Stimulated activated effector memory CD8-positive, alpha-beta T cell treated with anti-CD3 and anti-CD28 coated beads, Interleukin-12 subunit alpha, Interleukin-12 subunit beta, amount 100 ng/mL, for 72 hours (primary cell): ENCODE data around the gene FHOD1.

Source experiments
- ATAC-seq: fragments of 150-1000 bp; cut with Tn5 transposase; 2 replicates; pipeline ENCODE4 v1.10.0; 2021
- DNase-seq, 2 donors: peaks; one replicate each; pipeline ENCODE4 v3.0.0; 2021 to 2022; ENCODE audit warnings: low spot score in 2 of 2
- H3K27ac Mint-ChIP-seq: one replicate; pipeline ENCODE4 v1.8.0; 2022; ENCODE audit warnings: mild to moderate bottlenecking, mixed read lengths
- H3K36me3 Mint-ChIP-seq: one replicate; pipeline ENCODE4 v1.8.0; 2022; ENCODE audit warnings: mild to moderate bottlenecking, mixed read lengths
- H3K4me1 Mint-ChIP-seq: one replicate; pipeline ENCODE4 v1.8.0; 2022; ENCODE audit warnings: mixed read lengths
- H3K4me3 Mint-ChIP-seq: one replicate; pipeline ENCODE4 v1.8.0; 2022; ENCODE audit warnings: mild to moderate bottlenecking, mixed read lengths
- H3K9me3 Mint-ChIP-seq: one replicate; pipeline ENCODE4 v1.8.0; 2022; ENCODE audit warnings: mixed read lengths

Gene FHOD1

GRCh38 chr16:67235816-67236562 is 11.3 kb downstream of the FHOD1 start:
- DNase-seq (no peak), ATAC-seq (peak; percentile 63)
- Mint-ChIP-seq H3K9me3 (no peaks in the 10 kb centered on the region), H3K36me3 (peaks cover 98% of the 10 kb centered on the region), H3K4me3 (peak overlapping the region; percentile 51), H3K27ac (peak overlapping the region; percentile 83), H3K4me1 (peaks cover 29% of the 10 kb centered on the region)

GRCh38 chr16:67234180-67234597 is 13.1 kb downstream of the FHOD1 start:
- Mint-ChIP-seq H3K4me3 (no peak overlapping the region), H3K36me3 (peaks cover 100% of the 10 kb centered on the region), H3K27ac (no peak overlapping the region), H3K9me3 (no peaks in the 10 kb centered on the region), H3K4me1 (peaks cover 26% of the 10 kb centered on the region)
- no peak for DNase-seq
- no peak for ATAC-seq

GRCh38 chr16:67233596-67233995 is 13.7 kb downstream of the FHOD1 start:
- Mint-ChIP-seq H3K4me3 (no peak overlapping the region), H3K9me3 (no peaks in the 10 kb centered on the region), H3K27ac (peak overlapping the region; percentile 60), H3K36me3 (peaks cover 100% of the 10 kb centered on the region), H3K4me1 (peaks cover 31% of the 10 kb centered on the region)
- DNase-seq: no peak
- ATAC-seq: no peak

DNA sequence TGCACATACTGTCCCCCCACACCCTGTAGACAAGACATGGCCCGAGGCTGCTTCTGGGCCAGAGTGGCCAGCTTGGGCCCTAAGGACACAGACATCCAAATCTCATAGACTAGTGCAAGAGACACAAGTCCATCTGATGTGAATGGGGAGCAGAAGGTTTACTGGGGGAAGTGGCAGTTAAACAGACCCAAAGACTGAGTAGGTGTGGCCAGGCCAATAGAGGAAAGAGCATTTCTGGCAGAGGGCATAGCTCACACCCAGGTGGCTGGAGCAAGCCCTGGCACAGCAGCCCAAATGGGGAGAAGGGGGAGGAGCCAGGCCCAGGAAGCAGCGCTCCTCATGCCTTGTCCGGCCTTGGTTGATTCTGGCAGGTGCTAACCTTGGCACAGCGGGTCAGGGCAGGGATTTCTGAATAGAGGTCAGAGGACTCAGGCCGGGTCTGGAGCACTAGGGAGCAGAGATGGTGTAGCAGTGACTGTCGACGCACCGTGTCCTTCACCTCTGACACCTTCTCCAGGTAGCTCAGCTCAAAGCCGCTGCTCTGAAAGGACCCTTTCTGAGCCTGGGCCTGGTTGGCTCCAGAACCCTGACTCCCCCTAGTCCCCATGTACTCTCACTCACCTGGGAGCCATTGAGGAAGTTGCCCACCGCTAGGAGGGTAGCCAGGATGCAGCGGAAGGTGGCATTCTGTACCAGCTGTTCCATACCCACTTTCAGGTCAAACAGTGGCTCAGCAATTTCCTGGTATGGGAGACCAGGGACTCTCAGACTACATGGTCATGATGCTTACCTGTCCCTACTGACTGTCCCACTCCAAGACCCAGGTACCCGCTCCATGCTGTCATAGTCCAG is 16.2 kb downstream of the FHOD1 start:
- H3K36me3 Mint-ChIP-seq: peaks cover 94% of the 10 kb centered on the region
- H3K4me3 Mint-ChIP-seq: no peak overlapping the region
- H3K27ac Mint-ChIP-seq: peak overlapping the region; percentile 65
- H3K9me3 Mint-ChIP-seq: no peaks in the 10 kb centered on the region
- no peak for ATAC-seq
- peaks cover 37% of the 10 kb centered on the region for H3K4me1 Mint-ChIP-seq
- DNase-seq: no peak

- Mint-ChIP-seq H3K27ac (peak overlapping the region; percentile 100), H3K4me3 (no peak overlapping the region), H3K36me3 (peaks cover 85% of the 10 kb centered on the region), H3K9me3 (no peaks in the 10 kb centered on the region), H3K4me1 (peaks cover 43% of the 10 kb centered on the region)
- ATAC-seq (no peak), DNase-seq (no peak)
Observed at GRCh38 chr16:67229906-67230808, 17.1 kb downstream of the FHOD1 start.

- Mint-ChIP-seq H3K4me3 (peak overlapping the region; percentile 100), H3K4me1 (peaks cover 51% of the 10 kb centered on the region), H3K27ac (peak overlapping the region; percentile 100)
Observed at GRCh38 chr16:67228905-67229304, 18.4 kb downstream of the FHOD1 start.

DNA sequence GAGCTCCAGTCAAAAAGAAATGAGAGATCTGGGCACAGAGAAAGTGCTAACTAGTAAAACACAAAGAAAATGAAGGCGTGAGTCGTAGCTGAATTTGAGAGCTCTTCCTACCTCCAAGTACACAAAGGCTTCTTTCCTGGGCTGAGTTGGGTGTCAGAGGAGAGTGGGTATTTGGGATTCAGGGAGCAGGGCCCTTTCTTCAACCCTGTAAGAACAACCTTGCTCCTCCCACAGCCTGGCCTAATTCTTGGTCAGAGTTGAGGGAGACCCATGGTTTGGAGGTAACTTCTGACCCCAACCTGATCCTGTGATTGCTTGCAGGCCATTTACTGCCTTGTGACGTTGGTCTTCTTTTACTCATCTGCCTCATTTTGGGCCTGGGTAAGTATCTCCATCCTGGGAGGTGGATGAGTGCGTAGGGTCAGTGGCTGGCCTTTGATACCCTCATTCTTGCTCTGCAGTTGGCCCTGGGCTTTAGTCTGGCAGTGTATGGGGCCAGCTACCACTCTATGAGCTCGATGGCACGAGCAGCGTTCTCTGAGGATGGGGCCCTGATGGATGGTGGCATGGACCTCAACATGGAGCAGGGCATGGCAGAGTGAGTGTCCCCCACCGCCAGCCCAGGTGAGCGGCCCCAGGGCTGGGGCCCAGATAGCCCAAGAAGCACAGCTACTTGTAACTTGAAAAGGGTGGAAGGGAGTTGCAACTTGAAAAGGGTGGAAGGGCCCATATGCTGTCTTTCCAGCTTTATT is 19.1 kb downstream of the FHOD1 start:
- H3K9me3 Mint-ChIP-seq: no peaks in the 10 kb centered on the region
- ATAC-seq (no peak), DNase-seq (no peak)
- H3K4me1 Mint-ChIP-seq: peaks cover 51% of the 10 kb centered on the region
- H3K27ac Mint-ChIP-seq: peak overlapping the region; percentile 100
- H3K36me3 Mint-ChIP-seq: peaks cover 66% of the 10 kb centered on the region
- H3K4me3 Mint-ChIP-seq: peak overlapping the region; percentile 100

More at GRCh38 chr16:67228905-67229304, 18.4 kb downstream of the FHOD1 start:
- DNase-seq (no peak), ATAC-seq (no peak)
- Mint-ChIP-seq H3K9me3 (no peaks in the 10 kb centered on the region), H3K36me3 (peaks cover 73% of the 10 kb centered on the region)

GRCh38 chr16:67227567-67227921 is 19.7 kb downstream of the FHOD1 start:
- Mint-ChIP-seq H3K4me3 (peak overlapping the region; percentile 100), H3K36me3 (peaks cover 59% of the 10 kb centered on the region), H3K9me3 (no peaks in the 10 kb centered on the region), H3K4me1 (peaks cover 51% of the 10 kb centered on the region), H3K27ac (peak overlapping the region; percentile 100)
- no peak for ATAC-seq
- DNase-seq: no peak

GRCh38 chr16:67226804-67227566 is 20.3 kb downstream of the FHOD1 start, which contains the start of gene TMEM208:
Gene TMEM208 (plus strand): TSS chr16:67227130. CDS start chr16:67227219, 89 bp downstream.
- DNase-seq: peak; percentile 96 to 100
- Mint-ChIP-seq H3K4me3 (peak within 1 kb of the TSS; percentile 100), H3K27ac (peak within 1 kb of the TSS; percentile 100), H3K4me1 (peaks cover 51% of the 10 kb centered on the region), H3K36me3 (peaks cover 53% of the 10 kb centered on the region), H3K9me3 (no peaks in the 10 kb centered on the region)
- peak; percentile 93 for ATAC-seq

DNA sequence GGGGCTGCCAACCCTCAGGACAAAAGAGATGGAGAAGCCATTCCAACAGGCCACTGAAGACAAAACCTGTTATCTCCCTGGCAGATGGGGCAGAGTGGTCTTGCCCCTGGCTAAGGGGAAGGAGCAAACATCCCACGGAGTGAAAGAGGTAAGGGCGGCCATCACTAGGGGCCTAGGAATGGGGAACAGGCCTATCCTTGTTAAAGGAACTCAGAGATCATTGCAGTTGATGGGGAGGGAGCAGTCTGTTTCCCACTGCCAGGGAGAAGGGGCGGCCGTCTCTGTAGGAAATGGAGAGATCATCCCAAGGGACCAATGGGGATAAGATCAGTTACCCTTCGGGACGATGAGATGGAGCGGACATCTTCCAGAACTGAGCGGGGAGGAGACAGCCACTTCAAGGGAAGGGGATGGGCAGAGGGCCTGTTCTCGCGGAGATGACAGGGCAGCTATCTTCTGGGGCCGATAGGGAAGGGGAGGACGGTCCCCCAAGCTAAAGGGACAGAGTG is 20.9 kb downstream of the FHOD1 start:
- H3K9me3 Mint-ChIP-seq: no peaks in the 10 kb centered on the region
- peaks cover 51% of the 10 kb centered on the region for H3K4me1 Mint-ChIP-seq
- peaks cover 47% of the 10 kb centered on the region for H3K36me3 Mint-ChIP-seq
- peak overlapping the region; percentile 100 for H3K4me3 Mint-ChIP-seq
- DNase-seq: no peak
- peak overlapping the region; percentile 100 for H3K27ac Mint-ChIP-seq
- no peak for ATAC-seq

- peaks cover 24% of the 10 kb centered on the region for H3K36me3 Mint-ChIP-seq
- no peaks in the 10 kb centered on the region for H3K9me3 Mint-ChIP-seq
- DNase-seq (no peak), ATAC-seq (no peak)
- no peak overlapping the region for H3K4me3 Mint-ChIP-seq
- H3K27ac Mint-ChIP-seq: no peak overlapping the region
- peaks cover 47% of the 10 kb centered on the region for H3K4me1 Mint-ChIP-seq
Observed at GRCh38 chr16:67223992-67224391, 23.3 kb downstream of the FHOD1 start.

- no peak for DNase-seq
- no peaks in the 10 kb centered on the region for H3K4me1 Mint-ChIP-seq
- H3K27ac Mint-ChIP-seq: peak overlapping the region; percentile 32
- no peaks in the 10 kb centered on the region for H3K9me3 Mint-ChIP-seq
- peaks cover 6% of the 10 kb centered on the region for H3K36me3 Mint-ChIP-seq
- no peak for ATAC-seq
- H3K4me3 Mint-ChIP-seq: no peak overlapping the region
Observed at GRCh38 chr16:67216612-67217490, 30.4 kb downstream of the FHOD1 start.

- Mint-ChIP-seq H3K4me3 (no peak overlapping the region), H3K27ac (peak overlapping the region; percentile 32), H3K9me3 (no peaks in the 10 kb centered on the region), H3K36me3 (peaks cover 6% of the 10 kb centered on the region), H3K4me1 (no peaks in the 10 kb centered on the region)
- DNase-seq (no peak), ATAC-seq (no peak)
Observed at GRCh38 chr16:67215706-67216105, 31.6 kb downstream of the FHOD1 start.
